SK-N-SH (cell line): ENCODE measurements around the gene AQP9. TPM values are rescaled to one million over a fixed set of nuclear protein-coding genes. Genes with fewer than 3 reads are reported as not detected.

ENCODE experiments used
- CTCF ChIA-PET: fragments of 300-600, 350-600 bp; formaldehyde crosslinking; extraction: SDS; loops from one replicate; lab custom pipeline; 2021; lab: Yijun Ruan, JAX
- POLR2A ChIA-PET: fragments of 350-600 bp; sonication (Branson Sonifier 250); formaldehyde crosslinking; extraction: SDS; loops from one replicate; lab custom pipeline; 2020; ENCODE audit warnings: antibody characterized with exemption, inconsistent platforms; lab: Yijun Ruan, JAX
- DNase-seq: peaks from one replicate; pipeline ENCODE4 v3.0.0; 2012
- H2AFZ ChIP-seq: fragments of 200-600 bp; sonication (generic); 2 replicates; pipeline ENCODE4 v1.8.1; 2016; ENCODE audit warnings: antibody characterized with exemption, mild to moderate bottlenecking, low read depth
- H3F3A ChIP-seq: fragments of 200-600 bp; sonication (generic); replicated peaks from 2 replicates; pipeline ENCODE3; 2016; ENCODE audit warnings: antibody characterized with exemption, mild to moderate bottlenecking; ENCODE audit not compliant: insufficient read depth
- H3K27ac ChIP-seq, 2 experiments: fragments of 200-500 bp in 1 of 2; fragments of 200-600 bp in 1 of 2; sonication (Bioruptor generic) in 1 of 2; sonication (generic), shearing (Covaris generic) in 1 of 2; 2 replicates each; pipeline versions ENCODE4 v1.5.1 to v1.6.1; 2014 to 2016; ENCODE audit warnings: low read depth in 2 of 2, inconsistent platforms in 1 of 2, low read length in 1 of 2, mild to moderate bottlenecking in 1 of 2, mixed read lengths in 1 of 2
- H3K27me3 ChIP-seq: fragments of 200-600 bp; sonication (generic), shearing (Covaris generic); 2 replicates; pipeline ENCODE4 v1.6.1; 2016; ENCODE audit warnings: mixed run types; ENCODE audit not compliant: insufficient read depth
- H3K36me3 ChIP-seq, 2 experiments: fragments of 200-500 bp in 1 of 2; fragments of 200-600 bp in 1 of 2; sonication (Bioruptor generic) in 1 of 2; sonication (generic) in 1 of 2; replicated peaks in 1 of 2; 2 replicates each; pipeline versions ENCODE3 to v1.5.1; 2014 to 2016; ENCODE audit warnings: low read length in 1 of 2, mild to moderate bottlenecking in 1 of 2; ENCODE audit not compliant: insufficient read depth in 2 of 2, control insufficient read depth in 1 of 2
- H3K4me1 ChIP-seq, 2 experiments: fragments of 200-500 bp in 1 of 2; fragments of 200-600 bp in 1 of 2; sonication (Bioruptor generic) in 1 of 2; sonication (generic), shearing (Covaris generic) in 1 of 2; 2 replicates each; pipeline versions ENCODE4 v1.5.1 to v1.6.1; 2014 to 2016; ENCODE audit warnings: low read depth in 1 of 2, low read length in 1 of 2, mixed run types in 1 of 2; ENCODE audit not compliant: insufficient read depth in 2 of 2, control insufficient read depth in 1 of 2
- H3K4me2 ChIP-seq: fragments of 200-600 bp; sonication (generic), shearing (Covaris generic); 2 replicates; pipeline ENCODE4 v1.6.1; 2017; ENCODE audit warnings: mixed run types
- H3K4me3 ChIP-seq, 2 experiments: fragments of 200-500 bp in 1 of 2; fragments of 200-600 bp in 1 of 2; sonication (Bioruptor generic) in 1 of 2; sonication (generic), shearing (Covaris generic) in 1 of 2; 2 replicates each; pipeline versions ENCODE4 v1.5.1 to v1.8.1; 2014 to 2016; ENCODE audit warnings: low read depth in 2 of 2, inconsistent platforms in 1 of 2, low read length in 1 of 2, mild to moderate bottlenecking in 1 of 2, mixed read lengths in 1 of 2, moderate library complexity in 1 of 2
- H3K79me2 ChIP-seq: fragments of 200-600 bp; sonication (generic); 2 replicates; pipeline ENCODE4 v1.8.1; 2017; ENCODE audit warnings: mild to moderate bottlenecking; ENCODE audit not compliant: insufficient read depth
- H3K9ac ChIP-seq: fragments of 200-600 bp; sonication (generic); 2 replicates; pipeline ENCODE4 v1.6.1; 2017; ENCODE audit warnings: mixed run types
- H3K9me2 ChIP-seq: fragments of 200-600 bp; sonication (generic); 2 replicates; pipeline ENCODE4 v1.6.1; 2017; ENCODE audit warnings: mixed run types
- H3K9me3 ChIP-seq: fragments of 200-600 bp; sonication (generic); 2 replicates; pipeline ENCODE4 v1.6.1; 2017; ENCODE audit warnings: mixed run types, mild to moderate bottlenecking, moderate library complexity
- H4K20me1 ChIP-seq: fragments of 200-600 bp; sonication (generic); 2 replicates; pipeline ENCODE4 v1.6.1; 2017; ENCODE audit warnings: mild to moderate bottlenecking, mixed run types; ENCODE audit not compliant: insufficient read depth
- CHD2 ChIP-seq: fragments of 150-350 bp; IDR thresholded peaks from 2 replicates; pipeline ENCODE4 v1.6.1; 2018; ENCODE audit warnings: low read length; ENCODE audit not compliant: partially characterized antibody
- EP300 ChIP-seq, 2 experiments: IDR thresholded peaks; 2 replicates each; pipeline versions ENCODE4 v1.4.0 to v1.6.1; 2012; ENCODE audit warnings: borderline replicate concordance in 1 of 2, low read depth in 1 of 2, low read length in 1 of 2
- FOSL2 ChIP-seq: IDR thresholded peaks from 2 replicates; pipeline ENCODE4 v1.4.0; 2012; ENCODE audit warnings: low read depth, mild to moderate bottlenecking, moderate library complexity, borderline replicate concordance
- FOXJ3 ChIP-seq: sonication (generic); formaldehyde crosslinking; IDR thresholded peaks from 2 replicates; pipeline ENCODE4 v1.5.1; 2020; ENCODE audit warnings: mild to moderate bottlenecking, missing genetic modification reagents
- GABPA ChIP-seq: IDR thresholded peaks from 2 replicates; pipeline ENCODE4 v1.4.0; 2012; ENCODE audit warnings: low read depth, mild to moderate bottlenecking
- JUND ChIP-seq: IDR thresholded peaks from 2 replicates; pipeline ENCODE4 v1.4.0; 2012
- MEF2A ChIP-seq: IDR thresholded peaks from 2 replicates; pipeline ENCODE4 v1.4.0; 2012; ENCODE audit warnings: low read depth, borderline replicate concordance
- MXI1 ChIP-seq: IDR thresholded peaks from 2 replicates; pipeline ENCODE4 v1.6.1; 2012; ENCODE audit warnings: mild to moderate bottlenecking, low read depth, low read length, improper control_type of control experiment
- NFIC ChIP-seq: IDR thresholded peaks from 2 replicates; pipeline ENCODE4 v1.4.0; 2012; ENCODE audit warnings: borderline replicate concordance
- NRF1 ChIP-seq: IDR thresholded peaks from 2 replicates; pipeline ENCODE4 v1.6.1; 2012; ENCODE audit warnings: low read depth, mild to moderate bottlenecking, low read length
- POLR2AphosphoS5 ChIP-seq: IDR thresholded peaks from 2 replicates; pipeline ENCODE4 v1.6.1; 2012; ENCODE audit warnings: low read depth, low read length
- RFX5 ChIP-seq: IDR thresholded peaks from 2 replicates; pipeline ENCODE4 v1.6.1; 2012; ENCODE audit warnings: mild to moderate bottlenecking, improper control_type of control experiment, low read length
- RXRA ChIP-seq: IDR thresholded peaks from 2 replicates; pipeline ENCODE4 v1.4.0; 2012; ENCODE audit warnings: low read depth, mild to moderate bottlenecking, borderline replicate concordance
- SMC3 ChIP-seq: IDR thresholded peaks from 2 replicates; pipeline ENCODE4 v1.6.1; 2012; ENCODE audit warnings: low read depth, low read length, improper control_type of control experiment
- TAF1 ChIP-seq: IDR thresholded peaks from 2 replicates; pipeline ENCODE4 v1.6.1; 2012; ENCODE audit warnings: low read depth, mild to moderate bottlenecking, low read length, moderate library complexity, borderline replicate concordance
- TCF12 ChIP-seq: IDR thresholded peaks from 2 replicates; pipeline ENCODE4 v1.4.0; 2012
- TEAD4 ChIP-seq: IDR thresholded peaks from 2 replicates; pipeline ENCODE4 v1.4.0; 2012; ENCODE audit warnings: mild to moderate bottlenecking, borderline replicate concordance; ENCODE audit not compliant: insufficient read depth
- YY1 ChIP-seq: IDR thresholded peaks from 2 replicates; pipeline ENCODE4 v1.4.0; 2012; ENCODE audit warnings: low read depth, mild to moderate bottlenecking
- WGBS: methylation state at CpG from one replicate; pipeline ENCODE4 v1.1.6; 2017; ENCODE audit warnings: low lambda C conversion rate; 5-methylcytosine and 5-hydroxymethylcytosine counted together
- polyA plus RNA-seq, 3 experiments: library from polyadenylated mRNA; depleted of rRNA; stranded (reverse); fragments of >200 nt; gene quantifications; 2 replicates each; pipeline ENCODE4 v1.2.3, GENCODE V29; 2012
- TF ChIP-seq, protein P1 (sequence below): IDR thresholded peaks from 2 replicates; pipeline ENCODE4 v1.6.1; 2012; ENCODE audit warnings: mild to moderate bottlenecking, low read depth, low read length, moderate library complexity
- TF ChIP-seq, protein P2 (sequence below): fragments of 200-600 bp; sonication (generic); IDR thresholded peaks from 2 replicates; pipeline ENCODE4 v1.6.1; 2017; ENCODE audit warnings: antibody characterized with exemption, mild to moderate bottlenecking, moderate library complexity

Gene AQP9
- polyA plus RNA-seq, 1 of the 3 experiments (the other 2 are of a cell fraction) = not detected

DNA sequence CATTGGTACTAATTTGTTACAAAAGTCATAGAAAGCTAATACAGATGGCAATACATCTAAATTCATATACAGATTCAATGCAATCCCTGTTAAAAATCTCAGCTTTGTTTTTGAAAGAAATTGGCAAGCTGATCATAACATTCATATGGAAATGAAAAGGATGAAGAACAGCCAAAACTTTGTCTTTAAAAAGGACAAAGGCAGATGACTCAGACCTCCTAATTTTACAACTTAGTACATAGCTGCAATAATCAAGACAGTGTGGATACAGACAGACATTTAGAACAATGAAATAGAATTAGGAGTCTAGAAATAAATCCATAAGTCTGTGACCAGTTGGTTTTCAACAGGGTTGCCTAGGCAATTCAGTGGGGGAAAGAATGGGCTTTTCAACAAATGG is 63.3 kb downstream of the AQP9 start:
- H3K4me2 ChIP-seq = peak overlapping the region; percentile 10; the same call in 1 of the 2 replicates
- POLR2A ChIA-PET = no interaction called here
- H3K36me3 ChIP-seq = no peaks in the 10 kb centered on the region
- H2AFZ ChIP-seq = no peak overlapping the region
- no peaks in the 10 kb centered on the region for H4K20me1 ChIP-seq
- no peaks in the 10 kb centered on the region for H3K9me3 ChIP-seq
- H3K27ac ChIP-seq = peak overlapping the region in 1 of 2 experiments; percentile 78; a peak in 2 of 4 replicates
- DNase-seq = no peak
- no peaks in the 10 kb centered on the region for H3K79me2 ChIP-seq
- no peak overlapping the region for H3K9ac ChIP-seq
- peaks cover 0 to 16% of the 10 kb centered on the region in 2 experiments; a peak in 3 of 4 replicates for H3K4me1 ChIP-seq
- CTCF ChIA-PET = interaction anchor here (2.2 kb wide), 1 partner anchor 18 kb away, joined by 10 read pairs; no protein-coding TSS in a partner anchor
- H3K27me3 ChIP-seq = no peaks in the 10 kb centered on the region
- peaks cover 27% of the 10 kb centered on the region for H3F3A ChIP-seq
- H3K4me3 ChIP-seq = no peak overlapping the region
- TF ChIP-seq NRF1 (no peak), JUND (peak; percentile 30; the same call in 1 of the 2 replicates), TCF12 (peak; percentile 79), MEF2A (0 out of 2 replicates have a peak, but pooled peaks have one; percentile 12), FOSL2 (peak; percentile 48; the same call in 1 of the 2 replicates), RXRA (no peak), EP300 (IDR thresholded peaks at IDR 0.05; ENCODE audit: borderline replicate concordance in 1 of 2, low read depth in 1 of 2, low read length in 1 of 2) (peak; percentile 12 to 36; a peak in 1 of 4 replicates), YY1 (no peak), NFIC (peak; percentile 33; the same call in 1 of the 2 replicates)
- no peaks in the 10 kb centered on the region for H3K9me2 ChIP-seq

DNA sequence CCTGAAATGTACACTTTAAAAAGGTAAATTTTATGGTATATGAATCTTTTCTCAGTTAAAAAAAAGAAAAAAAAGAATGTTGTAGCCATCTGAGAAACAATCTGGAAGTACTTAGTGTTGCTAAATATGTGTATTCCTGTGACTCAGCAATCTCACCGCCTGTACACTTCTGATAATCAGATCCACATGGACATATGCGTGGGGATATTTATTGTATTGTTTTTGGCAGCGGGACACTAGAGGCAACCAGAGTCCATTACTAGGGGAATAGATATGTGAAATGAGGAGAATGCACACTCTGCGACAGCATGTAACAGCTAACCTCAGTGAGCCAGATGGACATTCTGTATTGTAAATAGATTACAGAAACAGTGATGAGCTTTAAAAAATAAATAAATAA is 65.4 kb downstream of the AQP9 start:
- H3K36me3 ChIP-seq = no peaks in the 10 kb centered on the region
- no peaks in the 10 kb centered on the region for H4K20me1 ChIP-seq
- no peaks in the 10 kb centered on the region for H3K9me3 ChIP-seq
- peaks cover 27% of the 10 kb centered on the region for H3F3A ChIP-seq
- ChIA-PET POLR2A (no interaction called here), CTCF (interaction anchor here (0.9 to 2.4 kb wide), 2 partner anchors 19 to 133 kb away, joined by 4 to 5 read pairs; no protein-coding TSS in a partner anchor)
- peak overlapping the region; percentile 38 for H3K4me2 ChIP-seq
- no peak overlapping the region for H3K9ac ChIP-seq
- no peak overlapping the region for H3K4me3 ChIP-seq
- H3K27me3 ChIP-seq = no peaks in the 10 kb centered on the region
- H3K4me1 ChIP-seq = peaks cover 0 to 16% of the 10 kb centered on the region in 2 experiments; a peak in 3 of 4 replicates
- no peak overlapping the region for H2AFZ ChIP-seq
- no peaks in the 10 kb centered on the region for H3K9me2 ChIP-seq
- H3K79me2 ChIP-seq = no peaks in the 10 kb centered on the region
- peak overlapping the region; percentile 78 for H3K27ac ChIP-seq
- 6% methylated on average over 4 of the region's 4 CpGs for WGBS
- peak; percentile 77 for DNase-seq
- TF ChIP-seq FOXJ3 (CRISPR knock-in tag) = no peak
- TF ChIP-seq, protein P1, sequence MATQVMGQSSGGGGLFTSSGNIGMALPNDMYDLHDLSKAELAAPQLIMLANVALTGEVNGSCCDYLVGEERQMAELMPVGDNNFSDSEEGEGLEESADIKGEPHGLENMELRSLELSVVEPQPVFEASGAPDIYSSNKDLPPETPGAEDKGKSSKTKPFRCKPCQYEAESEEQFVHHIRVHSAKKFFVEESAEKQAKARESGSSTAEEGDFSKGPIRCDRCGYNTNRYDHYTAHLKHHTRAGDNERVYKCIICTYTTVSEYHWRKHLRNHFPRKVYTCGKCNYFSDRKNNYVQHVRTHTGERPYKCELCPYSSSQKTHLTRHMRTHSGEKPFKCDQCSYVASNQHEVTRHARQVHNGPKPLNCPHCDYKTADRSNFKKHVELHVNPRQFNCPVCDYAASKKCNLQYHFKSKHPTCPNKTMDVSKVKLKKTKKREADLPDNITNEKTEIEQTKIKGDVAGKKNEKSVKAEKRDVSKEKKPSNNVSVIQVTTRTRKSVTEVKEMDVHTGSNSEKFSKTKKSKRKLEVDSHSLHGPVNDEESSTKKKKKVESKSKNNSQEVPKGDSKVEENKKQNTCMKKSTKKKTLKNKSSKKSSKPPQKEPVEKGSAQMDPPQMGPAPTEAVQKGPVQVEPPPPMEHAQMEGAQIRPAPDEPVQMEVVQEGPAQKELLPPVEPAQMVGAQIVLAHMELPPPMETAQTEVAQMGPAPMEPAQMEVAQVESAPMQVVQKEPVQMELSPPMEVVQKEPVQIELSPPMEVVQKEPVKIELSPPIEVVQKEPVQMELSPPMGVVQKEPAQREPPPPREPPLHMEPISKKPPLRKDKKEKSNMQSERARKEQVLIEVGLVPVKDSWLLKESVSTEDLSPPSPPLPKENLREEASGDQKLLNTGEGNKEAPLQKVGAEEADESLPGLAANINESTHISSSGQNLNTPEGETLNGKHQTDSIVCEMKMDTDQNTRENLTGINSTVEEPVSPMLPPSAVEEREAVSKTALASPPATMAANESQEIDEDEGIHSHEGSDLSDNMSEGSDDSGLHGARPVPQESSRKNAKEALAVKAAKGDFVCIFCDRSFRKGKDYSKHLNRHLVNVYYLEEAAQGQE = 0 out of 2 replicates have a peak, but pooled peaks have one; percentile 40
- no peak for TF ChIP-seq SMC3
- no peak for TF ChIP-seq MXI1
- TF ChIP-seq RFX5 = no peak
- TF ChIP-seq JUND = peak; percentile 95
- peak; percentile 99 for TF ChIP-seq MEF2A
- TF ChIP-seq GABPA = no peak
- peak; percentile 80; the same call in 1 of the 2 replicates for TF ChIP-seq RXRA
- TF ChIP-seq TAF1 = no peak
- peak; percentile 98 for TF ChIP-seq POLR2AphosphoS5
- peak; percentile 92 for TF ChIP-seq TEAD4
- TF ChIP-seq NRF1 = no peak
- peak; percentile 43; the same call in 1 of the 2 replicates for TF ChIP-seq YY1
- peak; percentile 76 to 95 for TF ChIP-seq EP300 (IDR thresholded peaks at IDR 0.05; ENCODE audit: borderline replicate concordance in 1 of 2, low read depth in 1 of 2, low read length in 1 of 2)
- TF ChIP-seq FOSL2 = peak; percentile 94
- peak; percentile 89 for TF ChIP-seq CHD2
- TF ChIP-seq, protein P2, sequence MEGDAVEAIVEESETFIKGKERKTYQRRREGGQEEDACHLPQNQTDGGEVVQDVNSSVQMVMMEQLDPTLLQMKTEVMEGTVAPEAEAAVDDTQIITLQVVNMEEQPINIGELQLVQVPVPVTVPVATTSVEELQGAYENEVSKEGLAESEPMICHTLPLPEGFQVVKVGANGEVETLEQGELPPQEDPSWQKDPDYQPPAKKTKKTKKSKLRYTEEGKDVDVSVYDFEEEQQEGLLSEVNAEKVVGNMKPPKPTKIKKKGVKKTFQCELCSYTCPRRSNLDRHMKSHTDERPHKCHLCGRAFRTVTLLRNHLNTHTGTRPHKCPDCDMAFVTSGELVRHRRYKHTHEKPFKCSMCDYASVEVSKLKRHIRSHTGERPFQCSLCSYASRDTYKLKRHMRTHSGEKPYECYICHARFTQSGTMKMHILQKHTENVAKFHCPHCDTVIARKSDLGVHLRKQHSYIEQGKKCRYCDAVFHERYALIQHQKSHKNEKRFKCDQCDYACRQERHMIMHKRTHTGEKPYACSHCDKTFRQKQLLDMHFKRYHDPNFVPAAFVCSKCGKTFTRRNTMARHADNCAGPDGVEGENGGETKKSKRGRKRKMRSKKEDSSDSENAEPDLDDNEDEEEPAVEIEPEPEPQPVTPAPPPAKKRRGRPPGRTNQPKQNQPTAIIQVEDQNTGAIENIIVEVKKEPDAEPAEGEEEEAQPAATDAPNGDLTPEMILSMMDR = no peak
- peak; percentile 100 for TF ChIP-seq TCF12
